ENCODE measurements around the gene FXR1.

DNA sequence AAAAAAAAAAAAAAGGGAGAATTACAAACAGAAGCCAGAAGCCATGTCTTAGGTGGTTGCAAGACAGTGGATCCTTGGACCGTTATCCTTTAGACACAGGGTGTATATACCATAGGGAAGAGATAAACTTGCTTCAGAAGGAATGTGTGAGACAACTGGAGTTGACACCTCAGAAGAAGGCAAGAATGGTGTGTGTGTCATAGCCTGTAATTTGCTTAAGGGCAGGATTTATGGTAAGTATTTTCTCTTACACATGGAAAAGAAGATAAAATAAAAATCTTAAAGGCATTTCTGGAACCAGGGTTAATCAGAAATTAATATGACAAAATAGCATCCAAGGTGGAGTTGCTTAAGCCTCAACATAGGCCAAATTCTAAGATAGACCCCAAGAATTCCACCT lies 96.3 kb downstream of the FXR1 start:
- TF ChIP-seq, protein P1, sequence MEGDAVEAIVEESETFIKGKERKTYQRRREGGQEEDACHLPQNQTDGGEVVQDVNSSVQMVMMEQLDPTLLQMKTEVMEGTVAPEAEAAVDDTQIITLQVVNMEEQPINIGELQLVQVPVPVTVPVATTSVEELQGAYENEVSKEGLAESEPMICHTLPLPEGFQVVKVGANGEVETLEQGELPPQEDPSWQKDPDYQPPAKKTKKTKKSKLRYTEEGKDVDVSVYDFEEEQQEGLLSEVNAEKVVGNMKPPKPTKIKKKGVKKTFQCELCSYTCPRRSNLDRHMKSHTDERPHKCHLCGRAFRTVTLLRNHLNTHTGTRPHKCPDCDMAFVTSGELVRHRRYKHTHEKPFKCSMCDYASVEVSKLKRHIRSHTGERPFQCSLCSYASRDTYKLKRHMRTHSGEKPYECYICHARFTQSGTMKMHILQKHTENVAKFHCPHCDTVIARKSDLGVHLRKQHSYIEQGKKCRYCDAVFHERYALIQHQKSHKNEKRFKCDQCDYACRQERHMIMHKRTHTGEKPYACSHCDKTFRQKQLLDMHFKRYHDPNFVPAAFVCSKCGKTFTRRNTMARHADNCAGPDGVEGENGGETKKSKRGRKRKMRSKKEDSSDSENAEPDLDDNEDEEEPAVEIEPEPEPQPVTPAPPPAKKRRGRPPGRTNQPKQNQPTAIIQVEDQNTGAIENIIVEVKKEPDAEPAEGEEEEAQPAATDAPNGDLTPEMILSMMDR (conservative IDR thresholded peaks at IDR 0.05 in 1 of 2, IDR thresholded peaks at IDR 0.05 in 1 of 2; ENCODE audit: low read depth in 1 of 2, low read length in 2 of 2), result no peak
- no peak for TF ChIP-seq EZH2 (IDR thresholded peaks at IDR 0.05; ENCODE audit: low read length, missing control alignments)

Data from fibroblast of lung (primary cell).